Upper lobe of right lung (tissue), 1 donor: Measurements from ENCODE around the gene ME3. TPM values are rescaled to one million over a fixed set of nuclear protein-coding genes. Genes with fewer than 3 reads are reported as not detected.

Source experiments
- ATAC-seq: fragments of 200-7000 bp; cut with Tn5 transposase; one replicate; pipeline ENCODE4 v1.9.1; 2020; ENCODE audit warnings: mild to moderate bottlenecking, moderate library complexity
- DNase-seq: peaks from one replicate; pipeline ENCODE4 v3.0.0-alpha.2; 2020
- H3K27ac ChIP-seq: fragments of 200-600 bp; one replicate; pipeline ENCODE4 v1.8.0; 2022
- H3K27me3 ChIP-seq: fragments of 200-600 bp; one replicate; pipeline ENCODE4 v1.8.0; 2022; ENCODE audit warnings: mild to moderate bottlenecking
- H3K36me3 ChIP-seq: fragments of 200-600 bp; one replicate; pipeline ENCODE4 v1.8.0; 2022
- H3K4me1 ChIP-seq: fragments of 200-600 bp; one replicate; pipeline ENCODE4 v1.8.0; 2022
- H3K4me3 ChIP-seq: fragments of 200-600 bp; one replicate; pipeline ENCODE4 v1.8.0; 2022; ENCODE audit warnings: mild to moderate bottlenecking
- H3K9me3 ChIP-seq: fragments of 200-600 bp; one replicate; pipeline ENCODE4 v1.8.0; 2022
- CTCF ChIP-seq: fragments of 200-600 bp; IDR thresholded peaks from one replicate; pipeline ENCODE4 v1.8.0; 2022; ENCODE audit warnings: antibody characterized with exemption
- intact Hi-C: fragments of 100-400 bp; cut with DNase I; formaldehyde crosslinking; loops from one replicate; pipeline ENCODE4 v1.11.0; 2022
- total RNA-seq: library from RNA; stranded (reverse); fragmentation: NEBNext Ultra II Directional; extraction: Animal tissue kit (Norgen Biotek cat#: 25700); gene quantifications from one replicate; pipeline ENCODE4 v1.2.1, GENCODE V29; 2021
- donor health status: DM: no; HTN: yes; CAD: no; lungs with severe emphysema.

ME3 gene
- total RNA-seq, 1 donor from 2014 or later: 24.7 TPM

- TF ChIP-seq CTCF: no peak
- no peak overlapping the region for H3K27ac ChIP-seq
- no peak for ATAC-seq
Observed at GRCh38 chr11:86718521-86718920, 46.1 kb upstream of the ME3 start.

DNA sequence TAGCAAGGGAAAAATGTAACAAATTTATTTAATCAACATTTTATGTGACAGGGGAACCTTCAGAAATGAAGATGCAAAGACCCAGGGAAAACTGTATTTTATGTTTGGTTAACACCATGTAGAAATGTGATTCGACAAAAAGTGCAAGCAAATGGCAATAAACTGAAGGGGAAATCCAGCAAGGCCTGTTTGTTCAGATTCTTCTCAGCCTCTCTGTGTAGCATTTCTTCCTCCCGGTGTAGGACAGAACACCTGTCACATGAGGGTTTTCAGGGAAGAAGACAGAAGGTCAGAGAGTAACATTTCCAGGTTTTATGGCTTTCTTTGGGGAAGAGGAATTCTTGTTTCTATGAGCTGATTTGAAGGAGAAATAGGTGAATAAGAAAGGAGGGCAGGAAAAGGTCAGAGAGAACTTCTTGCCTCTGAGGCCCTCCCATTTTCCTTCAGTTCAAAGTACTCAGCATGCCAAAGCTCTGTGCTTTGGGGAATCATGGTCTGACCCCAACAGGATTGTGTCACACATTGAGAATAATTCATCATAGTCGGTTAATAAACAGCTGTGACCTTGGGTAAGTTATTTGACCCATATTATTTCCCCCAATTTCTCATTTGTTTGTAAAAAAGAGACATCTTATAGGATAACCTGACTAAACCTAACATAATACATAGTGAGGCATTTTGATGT, 45.5 kb upstream of the ME3 start:
- intact Hi-C loops: no loop called here
- no peak overlapping the region for H3K4me3 ChIP-seq
- no peak for TF ChIP-seq CTCF

More at GRCh38 chr11:86718521-86718920, 46.1 kb upstream of the ME3 start:
- Histone ChIP-seq H3K9me3 (no peaks in the 10 kb centered on the region), H3K4me3 (no peak overlapping the region), H3K36me3 (no peaks in the 10 kb centered on the region), H3K4me1 (no peaks in the 10 kb centered on the region), H3K27me3 (no peaks in the 10 kb centered on the region)
- intact Hi-C loops: no loop called here
- DNase-seq: no peak

DNA sequence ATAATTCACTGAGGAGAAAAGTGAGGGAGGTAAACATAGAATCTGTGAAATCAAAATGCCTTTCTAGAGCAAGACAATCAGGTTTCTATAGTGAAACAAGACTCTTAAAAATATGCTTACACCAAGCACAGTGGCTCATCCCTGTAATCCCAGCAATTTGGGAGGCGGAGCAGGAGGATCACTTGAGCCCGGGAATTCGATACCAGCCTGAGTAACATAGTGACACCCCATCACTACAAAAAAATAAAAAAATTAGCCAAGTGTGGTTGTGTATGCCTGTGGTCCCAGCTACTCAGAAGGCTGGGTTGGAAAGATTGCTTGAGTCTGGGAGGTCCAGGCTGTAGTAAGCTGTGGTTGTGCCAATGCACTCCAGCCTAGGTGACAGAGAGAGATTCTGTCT, 43.2 kb upstream of the ME3 start:
- intact Hi-C loops: no loop called here
- TF ChIP-seq CTCF: no peak
- no peaks in the 10 kb centered on the region for H3K4me1 ChIP-seq
- H3K9me3 ChIP-seq: no peaks in the 10 kb centered on the region
- no peaks in the 10 kb centered on the region for H3K27me3 ChIP-seq
- ATAC-seq (no peak), DNase-seq (no peak)
- H3K4me3 ChIP-seq: no peak overlapping the region
- H3K27ac ChIP-seq: no peak overlapping the region
- no peaks in the 10 kb centered on the region for H3K36me3 ChIP-seq

More for the DNA sequence above, 45.5 kb upstream of the ME3 start:
- H3K27me3 ChIP-seq: no peaks in the 10 kb centered on the region
- H3K36me3 ChIP-seq: no peaks in the 10 kb centered on the region
- H3K9me3 ChIP-seq: no peaks in the 10 kb centered on the region
- ATAC-seq: no peak
- no peak overlapping the region for H3K27ac ChIP-seq
- H3K4me1 ChIP-seq: no peaks in the 10 kb centered on the region
- no peak for DNase-seq

DNA sequence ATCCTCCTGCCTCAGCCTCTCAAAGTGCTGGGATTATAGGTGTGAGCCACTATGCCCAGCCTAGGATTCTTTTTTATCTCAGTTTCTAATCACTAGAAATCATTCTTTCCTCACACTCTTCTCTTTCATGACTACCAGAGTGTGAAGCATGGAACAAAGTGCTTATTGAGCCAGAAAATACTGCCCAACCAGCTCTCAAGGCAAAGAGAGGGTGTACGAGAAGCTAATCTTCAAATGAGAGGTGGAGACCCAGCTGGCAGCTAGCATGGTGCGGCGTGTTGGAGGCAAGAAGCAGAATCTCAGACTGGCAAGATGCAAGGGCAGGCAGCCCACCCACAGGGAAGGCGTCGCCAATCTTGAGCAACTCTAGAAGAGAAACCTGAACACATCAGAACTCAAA, 41.1 kb upstream of the ME3 start:
- no peak for ATAC-seq
- no peak overlapping the region for H3K4me3 ChIP-seq

GRCh38 chr11:86710936-86711335, 38.5 kb upstream of the ME3 start:
- Histone ChIP-seq H3K9me3 (no peaks in the 10 kb centered on the region), H3K27ac (no peak overlapping the region), H3K4me3 (no peak overlapping the region), H3K4me1 (no peaks in the 10 kb centered on the region), H3K36me3 (no peaks in the 10 kb centered on the region), H3K27me3 (no peaks in the 10 kb centered on the region)
- TF ChIP-seq CTCF: no peak
- ATAC-seq (no peak), DNase-seq (no peak)
- intact Hi-C loops: no loop called here

More for the DNA sequence above, 41.1 kb upstream of the ME3 start:
- Histone ChIP-seq H3K36me3 (no peaks in the 10 kb centered on the region), H3K4me1 (no peaks in the 10 kb centered on the region), H3K27ac (no peak overlapping the region), H3K27me3 (no peaks in the 10 kb centered on the region), H3K9me3 (no peaks in the 10 kb centered on the region)
- intact Hi-C loops: no loop called here
- no peak for DNase-seq
- no peak for TF ChIP-seq CTCF

- TF ChIP-seq CTCF: no peak
- Histone ChIP-seq H3K4me1 (no peaks in the 10 kb centered on the region), H3K27me3 (no peaks in the 10 kb centered on the region), H3K9me3 (no peaks in the 10 kb centered on the region), H3K4me3 (no peak overlapping the region), H3K27ac (no peak overlapping the region), H3K36me3 (no peaks in the 10 kb centered on the region)
- no peak for DNase-seq
- intact Hi-C loops: no loop called here
- ATAC-seq: no peak
Observed at GRCh38 chr11:86708669-86709068, 36.3 kb upstream of the ME3 start.
